H1 (cell line): ENCODE data around the gene B4GALNT3. TPM values are rescaled to one million over a fixed set of nuclear protein-coding genes. Genes with fewer than 3 reads are reported as not detected.

Source experiments
- CTCF ChIA-PET: fragments of 300-600 bp; sonication (Branson Sonifier 250); formaldehyde crosslinking; loops from one replicate; lab custom pipeline; 2021; ENCODE audit not compliant: partially characterized antibody; lab: Charles Lee
- POLR2A ChIA-PET: fragments of 300-600 bp; sonication (Branson Sonifier 250); formaldehyde crosslinking; loops from one replicate; lab custom pipeline; 2021; ENCODE audit warnings: inconsistent platforms; ENCODE audit not compliant: partially characterized antibody; lab: Charles Lee
- DNase-seq, 2 experiments: peaks; one replicate each; pipeline versions ENCODE4 v3.0.0 to v3.0.0-alpha.2; 2010 to 2022; ENCODE audit warnings: low spot score in 2 of 2, low read depth in 1 of 2, mixed read lengths in 1 of 2
- FAIRE-seq: peaks from 2 replicates; lab custom pipeline; 2011; peaks lifted over from hg19 to GRCh38; lab: Jason Lieb, UNC
- H2AFZ ChIP-seq: 2 replicates; pipeline ENCODE4 v1.8.1; 2012; ENCODE audit warnings: low read length, inconsistent platforms
- H2AK5ac ChIP-seq: 2 replicates; pipeline ENCODE4 v1.6.1; 2013; ENCODE audit warnings: low read depth, low read length
- H2BK120ac ChIP-seq: replicated peaks from 2 replicates; pipeline ENCODE3; 2013; ENCODE audit warnings: low read depth, low read length, inconsistent platforms
- H2BK12ac ChIP-seq: 2 replicates; pipeline ENCODE4 v1.6.1; 2013; ENCODE audit warnings: low read depth, low read length
- H2BK15ac ChIP-seq: 2 replicates; pipeline ENCODE4 v1.6.1; 2013; ENCODE audit warnings: low read length
- H2BK20ac ChIP-seq: 2 replicates; pipeline ENCODE4 v1.6.1; 2013; ENCODE audit warnings: low read length
- H2BK5ac ChIP-seq: 2 replicates; pipeline ENCODE4 v1.6.1; 2013; ENCODE audit warnings: low read depth, low read length
- H3K14ac ChIP-seq: 2 replicates; pipeline ENCODE4 v1.6.1; 2013; ENCODE audit warnings: inconsistent platforms; ENCODE audit not compliant: insufficient read length
- H3K18ac ChIP-seq: 2 replicates; pipeline ENCODE4 v1.6.1; 2013; ENCODE audit warnings: low read length; ENCODE audit errors: extremely low read depth
- H3K23ac ChIP-seq: 2 replicates; pipeline ENCODE4 v1.6.1; 2013; ENCODE audit warnings: inconsistent platforms; ENCODE audit not compliant: insufficient read length
- H3K23me2 ChIP-seq: 2 replicates; pipeline ENCODE4 v1.6.1; 2013; ENCODE audit warnings: low read depth, low read length
- H3K27ac ChIP-seq: 2 replicates; pipeline ENCODE4 v1.6.1; 2011; ENCODE audit warnings: low read depth, low read length, inconsistent platforms
- H3K27me3 ChIP-seq, 4 experiments: replicated peaks in 1 of 4; 1 replicate in 1 of 4; 2 replicates in 3 of 4; pipeline versions ENCODE4 v1.6.1 to v1.8.1; 2011 to 2013; ENCODE audit warnings: low read length in 3 of 4, mild to moderate bottlenecking in 3 of 4, inconsistent platforms in 2 of 4, mixed read lengths in 2 of 4, moderate library complexity in 1 of 4; ENCODE audit not compliant: control insufficient read depth in 3 of 4, insufficient read depth in 3 of 4; ENCODE audit errors: extremely low read depth in 1 of 4
- H3K36me3 ChIP-seq, 4 experiments: 2 replicates each; pipeline versions ENCODE4 v1.6.1 to v1.8.1; 2011 to 2013; ENCODE audit warnings: mild to moderate bottlenecking in 4 of 4, low read length in 3 of 4, moderate library complexity in 2 of 4, control low read depth in 1 of 4, inconsistent platforms in 1 of 4; ENCODE audit not compliant: insufficient read depth in 4 of 4, control insufficient read depth in 2 of 4
- H3K4ac ChIP-seq: replicated peaks from 2 replicates; pipeline ENCODE3; 2013; ENCODE audit warnings: low read length, low read depth, mixed read lengths, inconsistent platforms; ENCODE audit not compliant: insufficient read length
- H3K4me1 ChIP-seq, 4 experiments: replicated peaks in 1 of 4; 1 replicate in 1 of 4; 2 replicates in 3 of 4; pipeline versions ENCODE4 v1.6.1 to v1.8.1; 2011 to 2013; ENCODE audit warnings: low read length in 3 of 4, inconsistent platforms in 2 of 4, mixed read lengths in 1 of 4; ENCODE audit not compliant: insufficient read depth in 4 of 4, control insufficient read depth in 3 of 4
- H3K4me2 ChIP-seq, 2 experiments: 2 replicates each; pipeline versions ENCODE4 v1.6.1 to v1.8.1; 2011 to 2013; ENCODE audit warnings: low read depth in 2 of 2, low read length in 2 of 2, control low read depth in 1 of 2, inconsistent platforms in 1 of 2, mild to moderate bottlenecking in 1 of 2; ENCODE audit not compliant: insufficient read depth in 1 of 2
- H3K4me3 ChIP-seq, 4 experiments: fragments of 200-600, 300-600 bp in 1 of 4; sonication (generic), shearing (Covaris generic), sonication (Bioruptor Twin) in 1 of 4; 2 replicates each; pipeline versions ENCODE4 v1.5.1 to v1.8.1; 2011 to 2016; ENCODE audit warnings: low read length in 4 of 4, low read depth in 3 of 4, control low read depth in 2 of 4, inconsistent platforms in 2 of 4, mild to moderate bottlenecking in 2 of 4, mixed read lengths in 1 of 4, moderate library complexity in 1 of 4; ENCODE audit not compliant: insufficient read depth in 2 of 4; ENCODE audit errors: extremely low read depth in 1 of 4
- H3K56ac ChIP-seq: replicated peaks from 2 replicates; pipeline ENCODE3; 2013; ENCODE audit warnings: low read depth, mild to moderate bottlenecking, mixed read lengths, low read length, inconsistent platforms; ENCODE audit not compliant: insufficient read length
- H3K79me1 ChIP-seq: 2 replicates; pipeline ENCODE4 v1.6.1; 2013; ENCODE audit warnings: low read depth, low read length, control low read depth
- H3K79me2 ChIP-seq, 2 experiments: 2 replicates each; pipeline versions ENCODE4 v1.6.1 to v1.8.1; 2012 to 2013; ENCODE audit warnings: low read length in 2 of 2, mild to moderate bottlenecking in 2 of 2, inconsistent platforms in 1 of 2; ENCODE audit not compliant: insufficient read depth in 2 of 2, control insufficient read depth in 1 of 2
- H3K9ac ChIP-seq, 4 experiments: replicated peaks in 1 of 4; 1 replicate in 1 of 4; 2 replicates in 3 of 4; pipeline versions ENCODE4 v1.6.1 to v1.8.1; 2011 to 2013; ENCODE audit warnings: low read depth in 3 of 4, low read length in 3 of 4, control low read depth in 2 of 4, mild to moderate bottlenecking in 2 of 4, moderate library complexity in 2 of 4, inconsistent platforms in 1 of 4; ENCODE audit errors: extremely low read depth in 1 of 4
- H3K9me3 ChIP-seq, 2 experiments: 2 replicates each; pipeline versions ENCODE4 v1.6.1 to v1.8.1; 2012 to 2013; ENCODE audit warnings: mild to moderate bottlenecking in 2 of 2, moderate library complexity in 2 of 2, control low read depth in 1 of 2, inconsistent platforms in 1 of 2, low read depth in 1 of 2, low read length in 1 of 2, mixed read lengths in 1 of 2; ENCODE audit not compliant: insufficient read depth in 2 of 2
- H4K20me1 ChIP-seq, 2 experiments: replicated peaks in 1 of 2; 2 replicates each; pipeline versions ENCODE3 to v1.8.1; 2011 to 2013; ENCODE audit warnings: inconsistent platforms in 2 of 2, low read length in 2 of 2, mild to moderate bottlenecking in 1 of 2; ENCODE audit not compliant: insufficient read depth in 2 of 2, control insufficient read depth in 1 of 2
- H4K5ac ChIP-seq: 2 replicates; pipeline ENCODE4 v1.6.1; 2013; ENCODE audit warnings: low read length, low read depth, mixed read lengths, inconsistent platforms; ENCODE audit not compliant: insufficient read length
- H4K8ac ChIP-seq: 2 replicates; pipeline ENCODE4 v1.8.0; 2013; ENCODE audit warnings: mild to moderate bottlenecking, moderate library complexity, low read length, inconsistent platforms; ENCODE audit not compliant: insufficient read depth; ENCODE audit errors: extremely low read depth
- H4K91ac ChIP-seq: replicated peaks from 2 replicates; pipeline ENCODE3; 2013; ENCODE audit warnings: low read length, mixed read lengths, inconsistent platforms; ENCODE audit not compliant: insufficient read length
- CREB1 ChIP-seq: IDR thresholded peaks from 2 replicates; pipeline ENCODE4 v1.6.1; 2012; ENCODE audit warnings: inconsistent platforms
- KDM5A ChIP-seq: fragments of 200-600 bp; IDR thresholded peaks from 2 replicates; pipeline ENCODE4 v1.7.1; 2012; ENCODE audit warnings: mild to moderate bottlenecking, low read length, inconsistent platforms, mixed read lengths
- POLR2AphosphoS5 ChIP-seq: IDR thresholded peaks from 2 replicates; pipeline ENCODE4 v1.6.1; 2011; ENCODE audit warnings: low read depth, low read length
- SP1 ChIP-seq: IDR thresholded peaks from 2 replicates; pipeline ENCODE4 v1.6.1; 2011; ENCODE audit warnings: low read depth, low read length
- TAF1 ChIP-seq: IDR thresholded peaks from 2 replicates; pipeline ENCODE4 v1.6.1; 2011; ENCODE audit warnings: mild to moderate bottlenecking, low read depth, low read length
- WGBS, 2 experiments: shearing (Covaris generic) in 1 of 2; methylation state at CpG; one replicate each; pipeline versions ENCODE4 v1.1.6 to v1.1.7; 2013 to 2015; ENCODE audit warnings: low lambda C conversion rate in 2 of 2, mixed read lengths in 2 of 2, inconsistent platforms in 1 of 2, low coverage in 1 of 2, missing lambda C conversion rate in 1 of 2; ENCODE audit not compliant: insufficient replicate concordance in 2 of 2, insufficient coverage in 1 of 2, insufficient read length in 1 of 2; ENCODE audit errors: extremely low coverage in 1 of 2, missing lambda C conversion rate in 1 of 2; 5-methylcytosine and 5-hydroxymethylcytosine counted together
- polyA plus RNA-seq, 7 experiments: library from polyadenylated mRNA; depleted of rRNA in 3 of 7; stranded (reverse) in 5 of 7; unstranded in 2 of 7; fragments of >200 nt in 5 of 7; fragments of 200-250 nt in 2 of 7; gene quantifications; 1 replicate in 5 of 7; 2 replicates in 1 of 7; 4 replicates in 1 of 7; pipeline versions ENCODE4 v1.2.1 to v1.2.3, GENCODE V29; 2011 to 2013; ENCODE audit warnings: missing spikeins in 2 of 7, mixed read lengths in 2 of 7
- total RNA-seq: library from RNA; stranded (reverse); fragmentation: NEBNext Ultra II Directional; extraction: Animal tissue kit (Norgen Biotek cat#: 25700); gene quantifications from 2 replicates; pipeline ENCODE4 v1.2.1, GENCODE V29; 2021

B4GALNT3 gene
- total and polyA plus RNA-seq, 2 of the 8 experiments (the other 6 are each of a cell fraction or from before 2014, with no cell fraction given) = 12.5 to 20.3 TPM

DNA sequence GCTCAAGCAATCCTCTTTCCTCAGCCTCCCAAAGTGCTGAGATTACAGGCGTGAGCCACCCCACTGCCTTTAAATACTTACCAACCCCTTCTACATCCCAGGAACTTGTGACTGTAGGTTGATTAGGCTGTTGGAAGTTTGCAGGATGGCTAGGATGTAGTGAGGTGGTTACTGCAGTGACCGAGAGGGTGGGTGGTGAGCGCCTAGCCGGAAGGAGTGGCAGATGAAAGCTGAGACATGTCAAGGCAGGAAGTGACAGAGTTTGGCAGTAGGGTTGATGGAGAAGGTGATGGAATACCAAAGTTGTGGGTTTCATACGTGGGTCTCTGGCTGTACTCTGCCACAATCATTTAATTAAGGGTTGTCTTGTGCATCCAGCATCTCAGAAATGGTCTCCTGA lies 13.5 kb downstream of the B4GALNT3 start:
- H3K23me2 ChIP-seq = no peaks in the 10 kb centered on the region

More for the DNA sequence above, 13.5 kb downstream of the B4GALNT3 start:
- H3K23ac ChIP-seq = no peak overlapping the region
- H3K14ac ChIP-seq = no peak overlapping the region
- no peaks in the 10 kb centered on the region for H3K27me3 ChIP-seq
- peaks cover 4% of the 10 kb centered on the region; the same call in 1 of the 2 replicates for H3K79me1 ChIP-seq
- 0 out of 2 replicates have a peak overlapping the region, but pooled peaks have one; percentile 6 for H2BK15ac ChIP-seq
- H2BK120ac ChIP-seq = no peak overlapping the region
- POLR2A ChIA-PET = interaction anchor here (0.7 to 1.1 kb wide), 2 partner anchors 58 to 103 kb away, joined by 3 to 4 read pairs; no protein-coding TSS in a partner anchor
- H4K8ac ChIP-seq = no peak overlapping the region
- no peak overlapping the region for H2AK5ac ChIP-seq
- H3K4me1 ChIP-seq = peaks cover 0 to 5% (median 0%) of the 10 kb centered on the region in 4 experiments; a peak in 1 of 7 replicates
- H4K5ac ChIP-seq = no peak overlapping the region
- FAIRE-seq = no peak
- no peak for TF ChIP-seq POLR2AphosphoS5
- no peak for TF ChIP-seq TAF1
- no peak for TF ChIP-seq CREB1
- no peak for TF ChIP-seq KDM5A
- TF ChIP-seq SP1 = no peak
- no peaks in the 10 kb centered on the region for H3K9me3 ChIP-seq
- no peak overlapping the region for H3K27ac ChIP-seq
- H3K79me2 ChIP-seq = no peaks in the 10 kb centered on the region
- no peak overlapping the region for H4K91ac ChIP-seq
- no peak overlapping the region for H3K9ac ChIP-seq
- H3K4ac ChIP-seq = no peak overlapping the region
- peaks cover 0 to 5% of the 10 kb centered on the region in 2 experiments for H4K20me1 ChIP-seq
- DNase-seq = no peak
- no peak overlapping the region; a peak in 1 of 4 replicates for H3K4me2 ChIP-seq
- H2BK12ac ChIP-seq = 0 out of 2 replicates have a peak overlapping the region, but pooled peaks have one; percentile 12
- CTCF ChIA-PET = interaction anchor here (1.2 to 1.8 kb wide), 3 partner anchors 31 to 74 kb away, joined by 3 to 6 read pairs (median 4); no protein-coding TSS in a partner anchor
- no peak overlapping the region for H2BK5ac ChIP-seq
- WGBS, 2 experiments = 79% methylated on average over 5 of the region's 5 CpGs; no CpG with 5 or more reads in 1 of the 2 experiments
- peak overlapping the region; percentile 5; the same call in 1 of the 2 replicates for H3K18ac ChIP-seq
- no peak overlapping the region for H2AFZ ChIP-seq
- H3K56ac ChIP-seq = no peak overlapping the region
- no peaks in the 10 kb centered on the region for H3K36me3 ChIP-seq
- no peak overlapping the region for H3K4me3 ChIP-seq
- no peak overlapping the region for H2BK20ac ChIP-seq
